HG02885 (cell line): ENCODE data around the gene NOC4L.

ENCODE experiments used
- ATAC-seq: cut with Tn5 transposase; IDR thresholded peaks from one replicate; pipeline ENCODE4 v1.9.1; 2021; ENCODE audit warnings: mild to moderate bottlenecking; ENCODE audit not compliant: unreplicated experiment, poor library complexity

NOC4L gene

DNA sequence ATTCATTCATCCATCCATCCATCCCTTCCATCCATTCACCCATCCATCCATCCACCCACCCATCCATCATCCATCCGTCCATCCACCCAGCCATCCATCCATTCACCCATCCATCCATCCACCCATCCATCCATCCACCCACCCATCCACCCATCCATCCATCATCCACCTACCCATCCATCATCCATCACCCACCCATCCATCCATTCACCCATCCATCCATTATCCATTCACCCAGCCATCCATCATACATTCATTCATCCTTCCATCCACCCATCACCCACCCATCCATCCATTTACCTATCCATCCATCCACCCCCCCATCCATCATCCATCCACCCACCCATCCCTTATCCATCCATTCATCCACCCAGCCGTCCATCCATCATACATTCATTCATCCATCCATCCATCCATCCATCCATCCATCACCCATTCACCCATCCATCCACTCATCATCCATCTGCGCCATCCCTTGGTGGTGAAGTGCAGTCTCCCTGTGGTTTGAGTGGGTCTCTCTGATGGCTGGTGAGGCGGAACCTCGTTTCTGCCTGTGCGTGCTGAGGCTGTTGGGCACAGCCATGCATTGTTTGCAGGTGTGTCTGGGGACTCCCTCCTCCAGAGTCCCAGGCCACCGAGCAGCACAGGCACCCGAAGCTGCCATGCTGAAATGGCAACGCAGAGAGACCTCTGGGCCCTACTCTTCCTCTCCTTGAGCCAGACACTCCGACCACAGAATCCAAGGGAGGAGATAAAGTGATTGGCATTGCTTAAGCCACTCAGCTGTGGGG lies 22.7 kb downstream of the NOC4L start:
- no peak for ATAC-seq

DNA sequence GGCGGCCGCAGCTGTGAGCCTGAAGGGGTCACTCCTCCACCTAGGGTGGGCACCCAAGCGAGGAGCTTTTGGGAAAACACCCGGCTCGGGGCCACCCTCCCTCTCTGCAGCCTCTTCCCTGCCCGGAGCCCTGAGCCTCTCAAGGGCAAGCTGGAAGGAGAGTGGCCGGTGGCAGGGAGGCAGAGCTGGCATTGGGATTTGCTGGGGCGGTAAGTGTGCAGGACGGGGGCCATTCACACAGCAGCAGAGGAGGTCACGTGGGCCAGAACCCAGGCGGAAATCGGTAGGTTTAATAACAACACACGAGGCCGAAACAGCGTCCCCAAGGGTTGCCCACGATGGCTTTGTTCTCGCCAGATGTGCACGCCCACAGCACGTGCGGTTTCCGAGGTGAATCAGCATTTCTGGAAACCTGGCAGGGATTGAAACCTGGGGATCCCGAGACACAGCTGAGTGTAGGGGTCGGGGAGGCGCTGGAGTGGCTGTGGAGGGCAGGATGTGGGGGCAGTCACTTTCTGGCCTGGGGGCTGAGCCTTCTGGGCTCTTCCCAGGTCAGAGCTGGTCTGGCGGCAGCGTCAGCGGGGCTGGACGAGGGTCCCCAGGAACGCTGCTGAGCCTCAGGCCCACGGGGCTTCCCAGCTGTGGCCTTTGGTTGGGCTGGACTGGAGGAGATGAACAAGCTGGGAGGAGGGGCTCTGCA lies 23.5 kb downstream of the NOC4L start:
- no peak for ATAC-seq

DNA sequence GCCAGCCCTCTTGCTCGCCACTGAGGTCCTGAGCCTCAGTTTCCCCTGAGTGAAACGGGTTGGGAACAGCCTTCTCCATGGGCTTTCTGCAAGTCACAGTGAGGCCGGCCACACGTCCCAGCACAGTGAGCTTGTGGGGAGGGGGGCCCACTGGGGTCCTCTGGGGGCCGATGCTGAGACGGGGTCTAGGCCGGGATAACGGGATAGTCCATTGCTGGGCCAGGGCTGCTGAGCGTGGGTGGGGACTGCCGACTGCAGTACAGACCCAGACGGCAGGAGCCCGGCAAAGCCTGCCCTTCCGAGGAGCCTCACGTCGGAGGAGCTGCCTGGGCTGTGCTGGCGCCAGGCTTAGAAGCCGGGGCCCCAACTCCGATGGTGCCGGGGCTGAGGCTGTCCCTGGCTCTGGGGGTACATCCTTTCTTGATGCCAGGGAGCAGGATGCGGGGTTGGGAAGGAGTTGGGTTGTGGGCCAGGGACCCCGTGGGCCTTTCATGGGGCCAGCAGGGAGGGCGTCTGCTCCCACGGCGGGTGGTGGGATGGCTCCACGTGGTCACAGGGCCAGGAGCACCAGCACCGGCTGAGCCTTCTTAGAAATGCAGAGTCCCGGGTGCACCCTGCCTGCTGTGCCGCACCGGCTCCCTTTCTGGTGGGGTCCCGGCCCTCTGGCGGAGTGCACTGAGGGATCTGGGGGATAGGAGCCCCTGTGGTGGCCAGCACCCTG lies 24.2 kb downstream of the NOC4L start:
- no peak for ATAC-seq

DNA sequence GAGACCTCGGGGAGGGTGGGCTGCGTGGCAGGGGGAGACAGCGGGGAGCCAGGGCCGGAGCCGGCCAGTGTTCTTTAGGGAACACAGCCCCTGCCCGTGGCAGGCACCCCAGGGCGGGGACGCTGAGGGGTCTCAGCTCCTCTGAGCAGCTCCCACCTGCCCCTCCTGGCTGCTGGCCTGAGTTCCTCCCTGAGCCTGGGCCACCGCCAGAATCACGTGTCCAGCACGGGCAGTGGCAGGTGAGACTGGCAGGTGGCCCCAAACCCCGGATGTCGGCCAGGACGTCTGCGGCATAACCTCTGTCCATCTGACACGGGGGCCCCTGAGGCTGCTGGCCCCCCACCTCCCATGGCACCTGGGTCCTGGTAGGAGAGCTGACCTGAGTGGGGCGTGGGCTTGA lies 25.1 kb downstream of the NOC4L start:
- ATAC-seq, result no peak

DNA sequence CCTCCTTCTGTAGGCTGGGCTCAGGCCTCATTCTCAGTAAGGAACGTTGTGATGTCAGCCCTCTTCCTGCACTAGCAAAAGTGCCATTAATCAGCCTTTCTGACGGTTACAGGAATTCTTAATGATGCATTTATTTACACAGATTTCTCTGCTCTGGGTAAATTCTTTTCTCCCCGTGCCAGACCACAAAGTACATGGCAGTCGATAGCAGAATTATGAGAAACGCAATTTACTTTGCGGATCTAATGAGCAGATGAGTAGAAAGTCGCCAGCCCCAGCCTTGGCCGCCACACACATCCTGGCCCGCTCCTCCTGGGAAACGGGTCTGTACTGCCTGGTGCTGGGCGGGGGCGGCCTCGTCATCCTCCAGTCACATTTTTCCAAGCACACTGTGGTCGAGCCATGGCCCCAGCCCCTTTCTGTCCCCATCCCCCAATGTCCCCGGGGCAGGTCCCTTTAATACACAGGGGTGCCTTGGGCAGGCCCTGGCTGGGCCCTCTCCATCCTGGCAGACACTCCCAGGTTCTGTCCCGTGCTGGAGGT lies 25.9 kb downstream of the NOC4L start:
- ATAC-seq, result no peak

DNA sequence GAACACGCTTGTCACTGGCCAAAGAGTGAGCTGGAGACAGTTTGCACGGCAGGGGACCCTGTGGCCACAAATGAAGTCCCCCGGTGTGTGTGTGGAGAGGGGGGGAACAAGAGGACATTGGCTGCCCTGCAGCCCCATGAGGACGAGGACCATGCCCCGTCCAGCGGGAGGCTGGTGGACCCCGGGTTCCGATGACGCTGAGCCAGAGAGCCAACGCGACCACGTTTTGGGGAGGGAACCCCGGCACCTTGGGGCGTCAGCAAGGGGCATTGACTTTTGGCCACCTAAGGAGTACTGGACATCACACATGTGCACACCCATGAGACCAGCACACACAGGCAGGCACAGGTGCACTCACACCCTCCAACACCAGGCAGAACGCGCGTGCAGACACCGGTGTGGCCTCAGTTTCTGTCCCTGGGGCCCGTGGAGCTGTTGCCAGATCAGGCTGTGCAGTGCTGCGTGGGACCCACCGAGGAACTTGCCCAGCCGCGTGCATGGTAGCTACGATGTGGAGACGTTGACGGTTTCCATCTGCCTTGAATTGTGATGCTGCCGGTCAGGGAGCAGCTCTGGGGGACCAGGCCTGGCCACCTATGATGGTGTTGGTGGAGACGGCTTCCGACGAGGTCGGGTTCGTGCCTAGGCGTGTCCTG lies 26.5 kb downstream of the NOC4L start:
- no peak for ATAC-seq

DNA sequence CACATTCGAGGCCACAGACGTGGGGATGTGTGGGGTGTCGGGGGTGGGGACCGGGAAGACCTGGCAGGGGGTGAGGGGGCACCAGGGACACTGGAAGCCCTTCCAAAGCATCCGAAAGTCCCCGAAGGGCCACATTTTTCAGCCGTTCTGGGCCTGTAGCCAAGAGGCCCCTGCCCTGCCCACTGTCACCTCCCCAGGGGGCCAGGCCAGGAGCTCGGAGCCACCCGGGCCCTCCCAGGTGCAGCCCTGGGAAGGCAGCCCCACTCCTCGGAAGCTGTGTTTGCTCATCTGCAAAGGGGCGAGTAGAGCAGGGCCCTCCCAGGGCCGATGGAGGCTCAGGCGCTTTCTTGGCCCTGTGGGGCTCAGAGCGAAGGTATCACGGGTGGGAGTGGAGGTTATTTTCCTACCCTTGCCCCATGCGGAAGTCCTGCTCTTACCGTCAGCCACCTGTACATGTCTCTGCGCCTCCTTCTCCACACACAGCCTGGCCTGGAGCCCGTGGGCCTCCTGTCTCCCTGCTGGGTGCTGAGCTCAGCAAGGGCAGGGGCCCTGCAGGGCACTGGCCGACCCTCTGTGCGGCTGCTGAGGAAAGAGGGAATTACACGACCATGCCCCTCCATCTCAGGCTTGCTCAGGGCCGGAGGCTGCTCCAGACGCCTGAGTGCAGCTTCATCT lies 27.2 kb downstream of the NOC4L start:
- no peak for ATAC-seq

DNA sequence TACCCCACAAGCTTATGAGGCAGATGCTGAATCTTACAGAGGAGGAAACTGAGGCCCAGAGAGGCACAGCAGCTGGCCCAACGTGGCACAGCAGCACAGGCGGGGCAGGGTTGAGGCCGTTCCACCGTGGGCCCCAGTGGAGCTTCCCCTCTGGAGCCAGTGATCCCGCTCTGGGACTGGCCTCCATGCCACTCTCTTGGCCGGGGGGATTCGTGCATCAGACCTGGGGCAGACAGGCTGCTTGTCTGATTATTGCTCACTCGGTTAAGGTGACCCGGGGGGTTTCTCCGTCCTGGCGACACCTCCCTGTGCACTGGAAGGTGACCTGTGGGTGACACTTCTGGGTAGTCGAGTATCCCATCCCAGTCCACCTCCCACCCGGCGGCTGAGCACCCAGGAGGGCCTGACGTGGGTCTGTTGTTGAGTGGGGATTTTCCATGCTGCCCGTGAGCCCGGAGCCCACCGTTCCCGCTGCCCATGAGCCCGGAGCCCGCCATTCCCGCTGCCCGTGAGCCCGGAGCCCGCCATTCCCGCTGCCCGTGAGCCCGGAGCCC lies 27.8 kb downstream of the NOC4L start:
- no peak for ATAC-seq

DNA sequence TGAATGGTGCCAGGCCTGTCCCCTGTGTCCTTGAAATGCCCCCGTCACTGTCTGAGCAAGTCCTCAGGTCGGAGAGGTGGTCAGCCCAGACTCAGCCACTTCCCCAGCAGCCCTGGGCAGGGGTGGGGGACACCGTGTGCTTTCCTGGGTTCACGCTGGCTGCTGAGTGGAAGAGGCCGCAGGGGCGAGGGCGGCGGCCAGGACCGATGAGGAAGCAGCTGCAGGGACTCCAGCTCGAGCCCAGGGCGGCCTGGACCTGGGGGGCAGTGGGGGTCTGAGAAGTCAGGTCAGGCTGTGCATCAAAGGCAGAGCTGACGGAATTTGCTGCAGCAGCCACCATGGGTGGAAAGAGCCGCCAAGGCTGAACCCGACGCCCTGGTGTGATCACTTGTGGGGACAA lies 28.4 kb downstream of the NOC4L start:
- no peak for ATAC-seq

DNA sequence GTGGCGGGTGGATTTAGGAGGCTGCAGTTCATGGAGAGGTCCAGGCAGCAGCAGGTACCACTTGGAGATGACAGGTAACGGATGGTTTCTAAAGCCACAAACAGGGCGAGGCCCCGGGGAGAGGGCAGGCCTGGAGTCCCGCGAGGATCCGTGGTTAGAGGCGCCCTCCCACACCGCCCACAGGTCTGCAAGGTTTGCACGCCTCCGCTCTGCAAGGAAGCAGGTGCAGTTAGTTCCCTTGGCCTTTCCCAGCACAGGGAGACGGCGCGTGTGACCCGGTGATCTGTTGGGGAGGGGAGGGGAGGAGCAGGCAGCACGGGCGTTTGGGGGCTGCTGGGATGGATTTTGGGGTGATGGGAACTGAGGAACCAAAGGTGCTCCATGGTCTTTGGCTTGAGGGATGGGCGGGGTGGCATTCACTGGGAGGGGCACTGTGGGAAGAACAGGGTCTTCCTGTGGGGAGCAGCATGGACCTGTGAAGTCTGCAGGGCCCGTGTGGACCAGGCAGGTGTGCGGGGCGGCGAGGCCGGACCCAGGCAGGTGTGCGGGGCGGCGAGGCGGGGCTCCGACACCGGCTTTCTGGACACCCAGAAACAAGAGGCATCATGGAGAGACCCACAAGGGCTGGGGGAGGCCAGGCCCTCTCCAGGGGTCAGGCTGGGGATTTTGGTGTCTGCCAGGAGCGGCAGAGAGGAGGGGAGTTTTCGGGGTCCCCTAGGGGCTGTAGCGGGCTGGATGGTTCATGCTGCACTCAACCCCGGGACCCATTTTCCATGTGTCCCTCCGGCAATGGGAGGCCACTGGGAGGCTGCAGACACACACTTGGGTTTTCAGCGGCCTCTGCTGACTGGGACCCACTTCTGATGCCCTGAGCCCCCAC lies 29.1 kb downstream of the NOC4L start:
- ATAC-seq, result no peak

DNA sequence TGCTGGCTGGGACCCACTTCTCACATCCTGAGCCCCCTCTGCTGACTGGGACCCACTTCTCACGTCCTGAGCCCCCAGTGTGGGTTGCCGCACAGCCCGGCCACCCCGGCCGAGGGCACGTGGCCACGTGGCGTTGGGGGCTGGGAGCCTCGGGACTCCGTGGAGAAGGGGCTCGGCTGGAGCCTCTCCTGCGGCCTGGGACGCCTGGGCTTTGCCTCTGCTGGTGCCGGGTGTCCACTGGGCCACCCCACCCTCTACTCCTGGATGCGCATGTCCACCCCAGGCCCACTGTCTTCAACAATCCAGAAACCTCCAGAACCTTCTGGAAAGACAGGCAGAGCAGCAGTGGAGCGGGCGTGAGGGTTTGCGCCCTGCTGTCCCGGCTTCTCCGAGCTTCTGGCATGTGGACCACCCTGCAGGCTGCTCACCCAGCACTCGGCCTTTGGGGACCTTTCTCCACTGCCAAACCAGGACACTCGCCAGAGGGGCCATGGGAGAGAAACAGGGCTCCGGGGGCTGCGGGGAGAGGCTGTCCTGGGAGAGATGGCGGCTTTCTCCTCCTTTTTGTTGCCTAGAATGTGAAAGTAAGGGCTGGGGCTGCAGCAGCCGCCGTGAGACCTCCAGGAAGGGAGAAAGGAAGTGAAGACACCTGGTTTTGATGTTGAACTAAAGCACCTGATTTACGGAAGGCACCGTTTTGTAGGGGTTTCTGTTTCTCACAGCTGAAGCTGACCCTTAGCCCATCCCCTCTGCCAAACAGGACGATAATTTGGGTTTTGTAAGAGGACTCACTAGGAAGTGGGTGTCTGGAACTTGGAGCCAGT lies 30.0 kb downstream of the NOC4L start:
- no peak for ATAC-seq

DNA sequence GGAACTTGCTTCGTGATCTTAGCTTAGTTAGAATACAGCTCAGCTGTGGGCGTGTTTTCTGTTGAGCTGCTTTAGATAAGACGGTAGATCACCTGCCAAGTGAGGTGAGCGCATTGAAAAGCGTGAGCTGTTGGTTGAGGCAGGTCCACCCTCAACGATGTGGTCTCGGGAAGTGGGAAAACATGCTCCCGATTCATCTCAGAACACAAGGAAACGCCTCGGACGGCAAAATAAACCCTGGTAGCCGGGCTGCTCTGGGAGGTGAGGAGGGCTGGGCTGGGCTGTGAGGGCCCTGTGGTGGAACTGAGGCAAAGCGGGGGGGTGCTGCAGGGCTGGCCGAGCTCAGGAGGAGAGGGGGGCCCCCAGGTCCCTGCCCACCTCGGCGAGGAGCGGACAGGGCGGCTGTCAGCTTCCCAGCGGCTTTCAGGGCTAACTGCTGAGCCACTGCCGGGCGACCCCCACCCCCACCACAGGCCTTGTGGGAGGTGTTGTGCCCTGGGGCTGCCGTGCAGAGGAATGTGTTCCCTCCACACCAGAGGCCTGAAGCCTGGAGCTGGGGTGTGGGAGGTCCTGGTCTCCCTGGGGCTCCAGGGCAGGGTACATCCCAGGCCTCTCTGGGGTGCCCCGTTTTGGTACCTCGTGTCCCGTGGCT lies 30.7 kb downstream of the NOC4L start:
- no peak for ATAC-seq

DNA sequence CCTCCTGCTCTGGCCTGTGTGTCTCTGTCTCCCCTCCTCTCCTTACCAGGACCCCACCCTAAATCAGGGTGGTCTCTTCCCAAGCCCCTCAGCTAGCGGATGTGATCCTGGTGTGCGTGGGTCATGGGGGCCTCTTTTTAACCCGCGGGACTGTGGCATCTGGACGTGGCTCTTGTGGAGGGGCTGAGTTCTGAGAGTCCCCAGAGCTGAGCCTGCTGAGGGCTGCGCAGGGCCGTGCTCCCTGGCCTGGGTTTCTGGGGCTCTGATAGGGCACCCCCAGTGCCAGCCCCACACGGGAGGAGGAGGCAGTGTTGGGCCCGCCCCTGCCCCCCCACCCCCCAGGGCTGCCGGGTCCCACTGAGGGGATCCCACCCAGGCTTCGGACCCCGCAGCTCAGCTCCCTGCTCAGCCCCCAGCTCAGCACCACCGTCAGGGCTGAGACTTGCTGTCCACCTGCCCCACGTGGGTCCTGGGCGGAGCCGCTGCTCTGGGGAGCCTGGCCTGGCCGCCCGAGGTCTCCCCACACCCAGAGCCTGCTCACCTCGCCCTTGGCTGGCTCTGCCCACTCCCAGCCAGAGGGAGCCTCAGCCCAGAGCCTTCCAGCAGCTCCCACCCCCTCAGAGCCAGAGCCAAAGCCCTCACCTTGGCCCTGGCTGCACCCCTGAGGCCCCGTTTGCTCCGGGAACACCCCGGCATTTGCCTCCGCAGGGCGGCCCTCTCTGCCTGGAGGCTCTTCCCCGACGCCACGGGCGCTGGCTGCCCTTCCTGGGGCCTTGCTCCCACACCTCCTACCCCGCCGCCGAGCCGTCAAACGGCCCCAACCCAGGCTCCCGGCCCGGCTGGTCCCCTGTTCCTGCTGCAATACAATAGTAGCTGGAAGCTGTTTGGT lies 31.5 kb downstream of the NOC4L start:
- no peak for ATAC-seq

DNA sequence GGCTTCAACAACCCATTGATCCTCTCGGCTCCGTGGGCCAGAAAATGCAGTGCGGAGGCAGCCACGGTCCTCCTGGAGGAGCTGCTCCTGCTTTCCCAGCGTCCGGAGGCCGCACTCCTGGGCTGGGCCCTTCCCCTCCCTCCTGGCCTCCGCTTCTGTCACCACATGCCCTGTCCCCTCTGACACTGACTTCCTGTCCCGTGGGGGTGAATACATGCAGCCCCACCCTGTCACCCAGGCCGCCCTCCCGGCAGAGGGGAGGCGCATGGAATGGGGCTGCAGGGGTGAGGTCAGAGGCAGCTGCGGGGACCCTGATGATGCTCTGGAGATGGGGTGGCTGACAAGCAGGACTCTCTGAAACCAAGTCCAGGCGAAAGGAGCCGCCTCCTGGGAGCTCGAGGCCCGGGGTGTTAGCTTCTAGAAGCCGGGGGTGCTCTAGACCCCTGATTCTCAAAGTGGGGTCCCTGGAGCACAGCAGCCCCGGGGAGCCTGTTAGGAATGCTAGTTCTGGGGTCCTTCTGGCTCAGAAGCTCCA lies 32.2 kb downstream of the NOC4L start:
- ATAC-seq, result no peak

DNA sequence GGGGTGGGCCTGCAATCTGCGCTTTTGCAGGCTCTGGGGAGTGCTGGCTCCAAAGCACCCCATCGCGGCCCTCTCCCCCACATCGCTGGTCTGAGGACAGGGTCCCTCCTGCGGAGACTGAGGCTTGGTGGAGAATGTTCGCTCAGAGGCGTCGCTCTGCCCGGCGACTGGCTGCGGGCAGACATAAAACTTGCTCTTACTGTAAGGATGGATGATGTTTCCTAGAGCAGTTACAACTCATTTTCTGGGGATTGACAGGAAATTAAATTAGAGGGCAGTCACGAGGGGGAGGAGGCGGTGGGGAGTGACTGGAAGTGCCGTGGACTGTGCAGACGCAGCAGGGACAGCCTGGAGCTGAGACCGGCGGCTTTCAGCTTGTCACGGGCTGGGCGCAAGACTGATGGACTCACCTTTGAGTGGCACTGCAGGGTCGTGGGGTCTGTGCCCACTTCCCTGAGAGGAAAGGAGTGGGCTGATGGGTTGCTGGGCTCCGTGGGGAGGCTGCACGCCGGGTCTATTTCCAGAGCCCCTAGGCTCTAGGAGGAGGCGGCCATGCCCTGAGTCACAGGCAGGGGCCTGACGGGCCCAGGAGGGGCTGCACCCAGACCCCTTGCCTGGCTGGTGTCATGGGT lies 32.8 kb downstream of the NOC4L start:
- no peak for ATAC-seq

DNA sequence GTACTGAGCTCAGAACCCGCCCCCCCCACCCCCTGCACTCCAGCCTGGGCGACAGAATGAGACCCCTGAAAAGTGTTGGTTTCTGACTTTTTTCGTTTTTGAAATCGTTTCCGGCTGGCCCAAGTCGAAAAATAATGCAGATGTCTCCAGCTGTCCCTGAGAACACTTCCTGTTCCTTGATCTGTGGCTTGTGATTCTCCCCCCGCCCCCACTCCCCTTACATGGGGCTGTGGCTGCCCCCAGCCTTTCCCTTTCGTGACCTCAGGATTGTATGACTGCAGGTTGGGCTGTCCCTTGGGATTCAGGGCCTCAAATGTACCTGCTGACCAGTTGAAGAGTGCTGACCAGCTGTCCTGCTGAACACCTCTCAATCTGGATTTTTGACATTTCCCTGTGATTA lies 34.1 kb downstream of the NOC4L start:
- no peak for ATAC-seq
